HL-60 (cell line): ENCODE data around the gene MARF1.

Experiments used
- POLR2AphosphoS5 ChIP-seq: IDR thresholded peaks from 2 replicates; pipeline ENCODE4 v1.6.1; 2012; ENCODE audit warnings: low read depth
- TF ChIP-seq, protein P1 (sequence below): IDR thresholded peaks from one replicate; pipeline ENCODE4 v1.5.1; 2011; ENCODE audit warnings: low read length, control low read depth, inconsistent platforms; ENCODE audit not compliant: insufficient read depth
- TF ChIP-seq, protein P2 (sequence below): IDR thresholded peaks from 2 replicates; pipeline ENCODE4 v1.6.1; 2012; ENCODE audit warnings: low read depth; ENCODE audit not compliant: insufficient replicate concordance

DNA sequence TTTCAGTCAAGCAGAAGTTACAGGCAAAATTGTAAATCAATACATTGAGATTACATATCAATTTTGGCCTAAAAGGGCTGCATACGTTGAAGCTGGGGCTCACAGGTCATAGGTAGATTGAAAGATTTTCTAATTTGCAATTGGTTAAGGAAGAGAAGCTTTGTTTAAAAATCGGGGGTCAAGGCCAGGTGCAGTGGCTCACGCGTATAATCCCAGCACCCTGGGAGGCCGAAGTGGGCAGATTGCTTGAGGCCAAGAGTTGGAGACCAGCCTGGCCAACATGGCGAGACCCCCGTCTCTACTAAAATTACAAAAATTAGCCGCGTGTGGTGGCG lies 68.4 kb downstream of the MARF1 start:
- TF ChIP-seq, protein P1, sequence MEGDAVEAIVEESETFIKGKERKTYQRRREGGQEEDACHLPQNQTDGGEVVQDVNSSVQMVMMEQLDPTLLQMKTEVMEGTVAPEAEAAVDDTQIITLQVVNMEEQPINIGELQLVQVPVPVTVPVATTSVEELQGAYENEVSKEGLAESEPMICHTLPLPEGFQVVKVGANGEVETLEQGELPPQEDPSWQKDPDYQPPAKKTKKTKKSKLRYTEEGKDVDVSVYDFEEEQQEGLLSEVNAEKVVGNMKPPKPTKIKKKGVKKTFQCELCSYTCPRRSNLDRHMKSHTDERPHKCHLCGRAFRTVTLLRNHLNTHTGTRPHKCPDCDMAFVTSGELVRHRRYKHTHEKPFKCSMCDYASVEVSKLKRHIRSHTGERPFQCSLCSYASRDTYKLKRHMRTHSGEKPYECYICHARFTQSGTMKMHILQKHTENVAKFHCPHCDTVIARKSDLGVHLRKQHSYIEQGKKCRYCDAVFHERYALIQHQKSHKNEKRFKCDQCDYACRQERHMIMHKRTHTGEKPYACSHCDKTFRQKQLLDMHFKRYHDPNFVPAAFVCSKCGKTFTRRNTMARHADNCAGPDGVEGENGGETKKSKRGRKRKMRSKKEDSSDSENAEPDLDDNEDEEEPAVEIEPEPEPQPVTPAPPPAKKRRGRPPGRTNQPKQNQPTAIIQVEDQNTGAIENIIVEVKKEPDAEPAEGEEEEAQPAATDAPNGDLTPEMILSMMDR: no peak
- no peak for TF ChIP-seq POLR2AphosphoS5
- TF ChIP-seq, protein P2, sequence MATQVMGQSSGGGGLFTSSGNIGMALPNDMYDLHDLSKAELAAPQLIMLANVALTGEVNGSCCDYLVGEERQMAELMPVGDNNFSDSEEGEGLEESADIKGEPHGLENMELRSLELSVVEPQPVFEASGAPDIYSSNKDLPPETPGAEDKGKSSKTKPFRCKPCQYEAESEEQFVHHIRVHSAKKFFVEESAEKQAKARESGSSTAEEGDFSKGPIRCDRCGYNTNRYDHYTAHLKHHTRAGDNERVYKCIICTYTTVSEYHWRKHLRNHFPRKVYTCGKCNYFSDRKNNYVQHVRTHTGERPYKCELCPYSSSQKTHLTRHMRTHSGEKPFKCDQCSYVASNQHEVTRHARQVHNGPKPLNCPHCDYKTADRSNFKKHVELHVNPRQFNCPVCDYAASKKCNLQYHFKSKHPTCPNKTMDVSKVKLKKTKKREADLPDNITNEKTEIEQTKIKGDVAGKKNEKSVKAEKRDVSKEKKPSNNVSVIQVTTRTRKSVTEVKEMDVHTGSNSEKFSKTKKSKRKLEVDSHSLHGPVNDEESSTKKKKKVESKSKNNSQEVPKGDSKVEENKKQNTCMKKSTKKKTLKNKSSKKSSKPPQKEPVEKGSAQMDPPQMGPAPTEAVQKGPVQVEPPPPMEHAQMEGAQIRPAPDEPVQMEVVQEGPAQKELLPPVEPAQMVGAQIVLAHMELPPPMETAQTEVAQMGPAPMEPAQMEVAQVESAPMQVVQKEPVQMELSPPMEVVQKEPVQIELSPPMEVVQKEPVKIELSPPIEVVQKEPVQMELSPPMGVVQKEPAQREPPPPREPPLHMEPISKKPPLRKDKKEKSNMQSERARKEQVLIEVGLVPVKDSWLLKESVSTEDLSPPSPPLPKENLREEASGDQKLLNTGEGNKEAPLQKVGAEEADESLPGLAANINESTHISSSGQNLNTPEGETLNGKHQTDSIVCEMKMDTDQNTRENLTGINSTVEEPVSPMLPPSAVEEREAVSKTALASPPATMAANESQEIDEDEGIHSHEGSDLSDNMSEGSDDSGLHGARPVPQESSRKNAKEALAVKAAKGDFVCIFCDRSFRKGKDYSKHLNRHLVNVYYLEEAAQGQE: no peak
